Neuronal stem cell (in vitro differentiated cells): ENCODE results near the gene FOLR2.

Source experiments
- DNase-seq: peaks from one replicate; pipeline ENCODE4 v3.0.0-alpha.2; 2013; ENCODE audit warnings: low spot score
- H2AFZ ChIP-seq: one replicate; pipeline ENCODE4 v1.6.1; 2013; ENCODE audit warnings: mild to moderate bottlenecking, low read length, inconsistent platforms
- H2AK5ac ChIP-seq: 2 replicates; pipeline ENCODE4 v1.6.1; 2013; ENCODE audit warnings: low read depth, mild to moderate bottlenecking, inconsistent platforms, low read length, moderate library complexity, mixed read lengths
- H2BK120ac ChIP-seq: 2 replicates; pipeline ENCODE4 v1.6.1; 2013; ENCODE audit warnings: low read depth, mild to moderate bottlenecking, inconsistent platforms, low read length, moderate library complexity, mixed read lengths
- H2BK12ac ChIP-seq: one replicate; pipeline ENCODE4 v1.6.1; 2013; ENCODE audit warnings: low read length, inconsistent platforms
- H2BK15ac ChIP-seq: 2 replicates; pipeline ENCODE4 v1.6.1; 2013; ENCODE audit warnings: mild to moderate bottlenecking, low read length, inconsistent platforms, mixed read lengths
- H2BK5ac ChIP-seq: one replicate; pipeline ENCODE4 v1.6.1; 2013; ENCODE audit warnings: inconsistent platforms, mild to moderate bottlenecking, low read length, moderate library complexity
- H3K14ac ChIP-seq: one replicate; pipeline ENCODE4 v1.6.1; 2013; ENCODE audit warnings: low read length, inconsistent platforms
- H3K18ac ChIP-seq: 2 replicates; pipeline ENCODE4 v1.6.1; 2013; ENCODE audit warnings: low read length, inconsistent platforms
- H3K23ac ChIP-seq: 2 replicates; pipeline ENCODE4 v1.6.1; 2013; ENCODE audit warnings: low read depth, mild to moderate bottlenecking, mixed read lengths, low read length, inconsistent platforms; ENCODE audit not compliant: poor library complexity
- H3K27ac ChIP-seq: replicated peaks from 3 replicates; pipeline ENCODE4 v1.5.1; 2013; ENCODE audit warnings: low read length, inconsistent platforms
- H3K27me3 ChIP-seq, 3 experiments: 2 replicates each; pipeline ENCODE4 v1.6.1; 2013; ENCODE audit warnings: low read length in 3 of 3, mild to moderate bottlenecking in 2 of 3, inconsistent platforms in 1 of 3, low read depth in 1 of 3, mixed read lengths in 1 of 3, moderate library complexity in 1 of 3; ENCODE audit not compliant: control insufficient read depth in 3 of 3, insufficient read depth in 3 of 3
- H3K36me3 ChIP-seq, 2 donors: replicated peaks in 1 of 2; 2 replicates each; pipeline ENCODE4 v1.6.1; 2013; ENCODE audit warnings: low read length in 2 of 2; ENCODE audit not compliant: control insufficient read depth in 2 of 2, insufficient read depth in 2 of 2
- H3K4ac ChIP-seq: 2 replicates; pipeline ENCODE4 v1.6.1; 2013; ENCODE audit warnings: inconsistent platforms, mild to moderate bottlenecking, low read length, moderate library complexity
- H3K4me1 ChIP-seq, 2 donors: 1 replicate in 1 of 2; 2 replicates in 1 of 2; pipeline ENCODE4 v1.6.1; 2013; ENCODE audit warnings: low read length in 2 of 2, low read depth in 1 of 2; ENCODE audit not compliant: control insufficient read depth in 2 of 2, insufficient read depth in 1 of 2
- H3K4me2 ChIP-seq: one replicate; pipeline ENCODE4 v1.6.1; 2013; ENCODE audit warnings: mild to moderate bottlenecking, low read length, inconsistent platforms; ENCODE audit not compliant: insufficient read depth, poor library complexity, severe bottlenecking
- H3K4me3 ChIP-seq, 2 donors: 2 replicates each; pipeline ENCODE4 v1.5.1; 2013; ENCODE audit warnings: low read length in 2 of 2, mild to moderate bottlenecking in 2 of 2, inconsistent platforms in 1 of 2, moderate library complexity in 1 of 2
- H3K79me1 ChIP-seq: one replicate; pipeline ENCODE4 v1.6.1; 2013; ENCODE audit warnings: low read depth, mild to moderate bottlenecking, inconsistent platforms, low read length, moderate library complexity
- H3K9ac ChIP-seq: one replicate; pipeline ENCODE4 v1.6.1; 2013; ENCODE audit warnings: mild to moderate bottlenecking, low read depth, low read length, inconsistent platforms; ENCODE audit not compliant: poor library complexity
- H3K9me3 ChIP-seq, 2 donors: replicated peaks in 1 of 2; 2 replicates each; pipeline versions ENCODE3 to v1.6.1; 2013; ENCODE audit warnings: low read length in 2 of 2, mild to moderate bottlenecking in 2 of 2, inconsistent platforms in 1 of 2, low read depth in 1 of 2, mixed read lengths in 1 of 2, moderate library complexity in 1 of 2; ENCODE audit not compliant: control insufficient read depth in 2 of 2, insufficient read depth in 1 of 2
- H4K8ac ChIP-seq: one replicate; pipeline ENCODE4 v1.6.1; 2013; ENCODE audit warnings: low read depth, mild to moderate bottlenecking, inconsistent platforms, low read length, moderate library complexity
- H4K91ac ChIP-seq: one replicate; pipeline ENCODE4 v1.6.1; 2013; ENCODE audit warnings: low read length, low read depth, mild to moderate bottlenecking, inconsistent platforms; ENCODE audit not compliant: poor library complexity
- WGBS, 2 donors: extraction: QIAGEN DNeasy Blood & Tissue Kit; methylation state at CpG; one replicate each; pipeline ENCODE4 v1.1.7; 2013; ENCODE audit warnings: missing lambda C conversion rate in 2 of 2, mixed read lengths in 1 of 2; ENCODE audit not compliant: insufficient read length in 2 of 2, insufficient replicate concordance in 1 of 2; ENCODE audit errors: extremely low coverage in 2 of 2; 5-methylcytosine and 5-hydroxymethylcytosine counted together

The FOLR2 gene

DNA sequence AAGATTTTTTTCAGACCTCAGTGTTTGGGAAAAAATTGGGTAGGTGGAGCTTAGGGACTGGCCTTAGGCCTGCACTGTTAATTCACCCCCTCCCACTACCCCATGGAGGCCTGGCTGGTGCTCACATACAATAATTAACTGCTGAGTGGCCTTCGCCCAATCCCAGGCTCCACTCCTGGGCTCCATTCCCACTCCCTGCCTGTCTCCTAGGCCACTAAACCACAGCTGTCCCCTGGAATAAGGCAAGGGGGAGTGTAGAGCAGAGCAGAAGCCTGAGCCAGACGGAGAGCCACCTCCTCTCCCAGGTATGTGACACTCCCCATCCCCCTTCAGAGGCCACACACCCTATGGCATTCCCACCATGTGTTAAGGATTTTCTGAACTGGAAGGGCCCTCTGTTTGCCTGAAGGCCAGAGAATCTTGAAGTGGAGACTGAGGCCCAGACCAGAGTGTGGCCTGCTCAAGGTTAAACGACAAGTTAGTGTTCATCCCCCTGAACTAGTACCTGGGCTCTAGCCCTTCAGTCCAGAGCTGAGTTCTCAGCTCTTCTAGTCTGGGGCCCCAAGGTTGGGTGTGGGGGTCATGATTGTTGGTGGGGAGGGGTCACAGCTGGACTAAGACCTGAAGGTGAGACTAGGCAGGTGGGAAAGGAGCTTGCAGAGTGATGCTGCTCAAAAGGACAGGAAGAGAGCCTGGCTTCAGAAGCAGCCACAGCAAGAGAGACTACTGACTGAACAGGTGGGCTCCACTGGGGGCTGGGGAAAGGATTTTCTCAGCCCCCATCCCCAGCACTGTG, 26.9 kb upstream of the FOLR2 start:
- no peak overlapping the region for H3K4me2 ChIP-seq
- no peaks in the 10 kb centered on the region for H3K36me3 ChIP-seq
- peaks cover 0 to 10% (median 0%) of the 10 kb centered on the region in 3 experiments for H3K27me3 ChIP-seq
- peak overlapping the region; percentile 71 for H2AK5ac ChIP-seq
- H2BK15ac ChIP-seq, result peak overlapping the region; percentile 25
- no peak overlapping the region for H4K8ac ChIP-seq
- H3K4me3 ChIP-seq, result no peak overlapping the region
- H3K9me3 ChIP-seq, result no peaks in the 10 kb centered on the region
- no peak overlapping the region for H3K9ac ChIP-seq
- H3K14ac ChIP-seq, result no peak overlapping the region
- no peaks in the 10 kb centered on the region for H3K79me1 ChIP-seq
- H2AFZ ChIP-seq, result no peak overlapping the region
- no CpG with 5 or more reads among the region's 3 CpGs for WGBS, 2 donors
- no peak overlapping the region for H2BK12ac ChIP-seq
- DNase-seq, result no peak
- H3K4ac ChIP-seq, result no peak overlapping the region
- no peak overlapping the region for H2BK5ac ChIP-seq
- H2BK120ac ChIP-seq, result no peak overlapping the region
- no peak overlapping the region for H3K18ac ChIP-seq
- H3K27ac ChIP-seq, result no peak overlapping the region
- no peak overlapping the region for H4K91ac ChIP-seq
- no peak overlapping the region for H3K23ac ChIP-seq
- peaks cover 3 to 16% of the 10 kb centered on the region in 2 donors for H3K4me1 ChIP-seq

DNA sequence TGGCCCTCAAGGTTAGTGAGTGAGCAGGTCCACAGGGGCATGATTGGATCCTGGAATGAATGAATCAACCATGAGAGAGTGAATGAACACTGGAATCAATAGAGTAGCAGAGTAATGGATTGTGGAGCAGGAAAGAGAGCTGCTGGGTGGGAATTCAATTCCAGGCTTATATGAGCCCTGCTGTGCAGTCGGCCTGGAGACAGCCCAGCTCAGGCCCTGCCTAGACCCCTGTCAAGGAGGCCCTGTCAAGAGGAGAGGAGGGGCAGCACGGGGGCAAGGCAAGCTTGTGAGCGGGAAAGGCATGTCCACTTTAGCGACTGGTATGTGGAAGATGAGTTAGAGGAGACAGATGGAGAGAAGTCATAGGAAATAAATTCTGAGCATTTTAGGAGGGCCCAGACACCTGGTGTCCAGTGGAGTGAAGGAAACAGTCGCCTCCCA, 25.9 kb upstream of the FOLR2 start:
- no peak overlapping the region for H3K14ac ChIP-seq
- no peak overlapping the region for H3K4ac ChIP-seq
- peak overlapping the region; percentile 61 for H2AK5ac ChIP-seq
- no peak overlapping the region for H2BK5ac ChIP-seq
- H3K18ac ChIP-seq, result peak overlapping the region; percentile 27
- H3K36me3 ChIP-seq, result no peaks in the 10 kb centered on the region
- no peak overlapping the region for H2BK12ac ChIP-seq
- H3K27ac ChIP-seq, result no peak overlapping the region
- no CpG with 5 or more reads among the region's 5 CpGs for WGBS, 2 donors
- H2BK120ac ChIP-seq, result no peak overlapping the region
- H2BK15ac ChIP-seq, result no peak overlapping the region
- H3K23ac ChIP-seq, result no peak overlapping the region
- H3K9ac ChIP-seq, result no peak overlapping the region
- H3K4me3 ChIP-seq, result no peak overlapping the region
- H3K9me3 ChIP-seq, result no peaks in the 10 kb centered on the region
- H3K27me3 ChIP-seq, result peaks cover 0 to 17% (median 0%) of the 10 kb centered on the region in 3 experiments
- no peaks in the 10 kb centered on the region for H3K79me1 ChIP-seq
- peaks cover 3 to 16% of the 10 kb centered on the region in 2 donors for H3K4me1 ChIP-seq
- H3K4me2 ChIP-seq, result no peak overlapping the region
- no peak overlapping the region for H4K91ac ChIP-seq
- peak overlapping the region; percentile 16 for H2AFZ ChIP-seq
- no peak overlapping the region for H4K8ac ChIP-seq
- DNase-seq, result no peak

DNA sequence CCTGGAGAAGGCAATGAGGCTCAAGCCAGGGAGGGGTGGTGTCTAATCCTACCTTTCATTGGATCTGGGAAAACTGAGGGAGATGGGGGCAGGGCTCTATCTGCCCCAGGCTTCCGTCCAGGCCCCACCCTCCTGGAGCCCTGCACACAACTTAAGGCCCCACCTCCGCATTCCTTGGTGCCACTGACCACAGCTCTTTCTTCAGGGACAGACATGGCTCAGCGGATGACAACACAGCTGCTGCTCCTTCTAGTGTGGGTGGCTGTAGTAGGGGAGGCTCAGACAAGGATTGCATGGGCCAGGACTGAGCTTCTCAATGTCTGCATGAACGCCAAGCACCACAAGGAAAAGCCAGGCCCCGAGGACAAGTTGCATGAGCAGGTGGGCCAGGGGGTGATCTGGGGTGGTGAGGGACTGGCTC, 24.6 kb upstream of the FOLR2 start, which contains the start of gene FOLR1:
FOLR1 (plus strand) TSS at position 180 of the 421 bp plus-strand sequence; CDS start at position 214, 34 bp downstream.
- no peak within 1 kb of the TSS for H2BK120ac ChIP-seq
- WGBS, 2 donors, result no CpG with 5 or more reads among the region's 5 CpGs
- peak within 1 kb of the TSS; percentile 16 for H3K27ac ChIP-seq
- H3K9ac ChIP-seq, result no peak within 1 kb of the TSS
- no peak within 1 kb of the TSS for H3K14ac ChIP-seq
- no peak within 1 kb of the TSS for H3K4me2 ChIP-seq
- H2AK5ac ChIP-seq, result peak within 1 kb of the TSS; percentile 61
- H3K23ac ChIP-seq, result no peak within 1 kb of the TSS
- H3K27me3 ChIP-seq, result peaks cover 0 to 17% (median 0%) of the 10 kb centered on the region in 3 experiments
- peak within 1 kb of the TSS; percentile 57 for H3K18ac ChIP-seq
- DNase-seq, result peak; percentile 14
- no peak within 1 kb of the TSS for H4K91ac ChIP-seq
- H2BK15ac ChIP-seq, result no peak within 1 kb of the TSS
- no peak within 1 kb of the TSS for H3K4ac ChIP-seq
- H3K36me3 ChIP-seq, result no peaks in the 10 kb centered on the region
- H3K79me1 ChIP-seq, result no peaks in the 10 kb centered on the region
- no peaks in the 10 kb centered on the region for H3K9me3 ChIP-seq
- H3K4me1 ChIP-seq, result peaks cover 3 to 16% of the 10 kb centered on the region in 2 donors
- peak within 1 kb of the TSS; percentile 73 for H2BK12ac ChIP-seq
- H3K4me3 ChIP-seq, result peak within 1 kb of the TSS in 1 of 2 donors; percentile 33
- no peak within 1 kb of the TSS for H4K8ac ChIP-seq
- peak within 1 kb of the TSS; percentile 66 for H2AFZ ChIP-seq
- H2BK5ac ChIP-seq, result no peak within 1 kb of the TSS

DNA sequence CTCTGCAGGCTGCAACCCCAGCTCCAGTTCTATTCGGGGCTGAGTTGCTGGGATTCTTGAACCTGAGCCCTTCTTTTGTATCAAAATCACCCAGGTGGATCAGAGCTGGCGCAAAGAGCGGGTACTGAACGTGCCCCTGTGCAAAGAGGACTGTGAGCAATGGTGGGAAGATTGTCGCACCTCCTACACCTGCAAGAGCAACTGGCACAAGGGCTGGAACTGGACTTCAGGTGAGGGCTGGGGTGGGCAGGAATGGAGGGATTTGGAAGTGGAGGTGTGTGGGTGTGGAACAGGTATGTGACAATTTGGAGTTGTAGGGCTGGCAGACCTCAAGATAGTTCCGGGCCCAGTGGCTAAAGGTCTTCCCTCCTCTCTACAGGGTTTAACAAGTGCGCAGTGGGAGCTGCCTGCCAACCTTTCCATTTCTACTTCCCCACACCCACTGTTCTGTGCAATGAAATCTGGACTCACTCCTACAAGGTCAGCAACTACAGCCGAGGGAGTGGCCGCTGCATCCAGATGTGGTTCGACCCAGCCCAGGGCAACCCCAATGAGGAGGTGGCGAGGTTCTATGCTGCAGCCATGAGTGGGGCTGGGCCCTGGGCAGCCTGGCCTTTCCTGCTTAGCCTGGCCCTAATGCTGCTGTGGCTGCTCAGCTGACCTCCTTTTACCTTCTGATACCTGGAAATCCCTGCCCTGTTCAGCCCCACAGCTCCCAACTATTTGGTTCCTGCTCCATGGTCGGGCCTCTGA, 20.9 kb upstream of the FOLR2 start:
- H3K4ac ChIP-seq, result no peak overlapping the region
- no peak overlapping the region for H4K91ac ChIP-seq
- H2AFZ ChIP-seq, result no peak overlapping the region
- no peak overlapping the region for H2BK5ac ChIP-seq
- no CpG with 5 or more reads among the region's 12 CpGs for WGBS, 2 donors
- no peak overlapping the region for H2BK12ac ChIP-seq
- H4K8ac ChIP-seq, result no peak overlapping the region
- H2AK5ac ChIP-seq, result no peak overlapping the region
- H3K79me1 ChIP-seq, result peaks cover 2% of the 10 kb centered on the region
- no peak overlapping the region for H3K27ac ChIP-seq
- no peak overlapping the region for H3K14ac ChIP-seq
- no peak overlapping the region for H2BK15ac ChIP-seq
- no peak overlapping the region for H3K23ac ChIP-seq
- H3K4me2 ChIP-seq, result no peak overlapping the region
- peak overlapping the region; percentile 35 for H2BK120ac ChIP-seq
- H3K9me3 ChIP-seq, result no peaks in the 10 kb centered on the region
- peaks cover 3 to 10% of the 10 kb centered on the region in 2 donors for H3K4me1 ChIP-seq
- H3K9ac ChIP-seq, result no peak overlapping the region
- H3K36me3 ChIP-seq, result no peaks in the 10 kb centered on the region
- peaks cover 0 to 7% (median 0%) of the 10 kb centered on the region in 3 experiments for H3K27me3 ChIP-seq
- no peak overlapping the region for H3K4me3 ChIP-seq
- no peak for DNase-seq
- H3K18ac ChIP-seq, result no peak overlapping the region
